Nucleus accumbens (tissue), 56 donors: ENCODE measurements around the gene TBCE.
A peak's percentile ranks its signal among the peaks of the same experiment; 100 is the strongest.

Source experiments
- DNase-seq, 56 donors: peaks; one replicate each; lab custom pipeline; 2025; lab: John Stamatoyannopoulos, UW

Gene TBCE

GRCh38 chr1:235367000-235367908, at the start of gene TBCE:
TSS of gene TBCE (plus strand) at chr1:235367427. CDS start at chr1:235380050, 12,623 bp downstream.
- peak; percentile 59 to 97 (median 90) for DNase-seq

- DNase-seq = no peak
Observed at GRCh38 chr1:235319255-235319654, 48.0 kb upstream of the TBCE start.

GRCh38 chr1:235320521-235321179, 46.6 kb upstream of the TBCE start:
- DNase-seq = no peak

GRCh38 chr1:235324296-235324695, 42.9 kb upstream of the TBCE start:
- DNase-seq = no peak

GRCh38 chr1:235325139-235325538, 42.1 kb upstream of the TBCE start:
- DNase-seq = no peak

GRCh38 chr1:235325854-235326253, 41.4 kb upstream of the TBCE start:
- no peak for DNase-seq

GRCh38 chr1:235326719-235327558, 40.3 kb upstream of the TBCE start:
- DNase-seq = peak in 34 of 56 donors; percentile 6 to 56 (median 30)

- peak in 26 of 56 donors; percentile 46 to 97 (median 88) for DNase-seq
Observed at GRCh38 chr1:235327559-235328270, 39.5 kb upstream of the TBCE start, which contains the start of gene ARID4B. TSS of gene ARID4B (minus strand) at chr1:235328179. CDS start at chr1:235326919, 1,260 bp downstream.

- DNase-seq = peak; percentile 91 to 100 (median 98)
Observed at GRCh38 chr1:235328271-235329138, 38.7 kb upstream of the TBCE start, which contains the start of gene GGPS1. TSS of gene GGPS1 (plus strand) at chr1:235328570. CDS start at chr1:235335265, 6,695 bp downstream.

- DNase-seq = peak in 20 of 56 donors; percentile 7 to 64 (median 44)
Observed at GRCh38 chr1:235329139-235329902, 37.9 kb upstream of the TBCE start.

- DNase-seq = no peak
Observed at GRCh38 chr1:235330918-235331285, 36.3 kb upstream of the TBCE start.

GRCh38 chr1:235331401-235331800, 35.8 kb upstream of the TBCE start:
- DNase-seq = no peak

GRCh38 chr1:235336903-235337302, 30.3 kb upstream of the TBCE start:
- DNase-seq = no peak

- DNase-seq = no peak
Observed at GRCh38 chr1:235339746-235340145, 27.5 kb upstream of the TBCE start.

GRCh38 chr1:235341334-235341733, 25.9 kb upstream of the TBCE start:
- no peak for DNase-seq

GRCh38 chr1:235342039-235342438, 25.2 kb upstream of the TBCE start:
- DNase-seq = no peak

- no peak for DNase-seq
Observed at GRCh38 chr1:235342471-235342870, 24.8 kb upstream of the TBCE start.

GRCh38 chr1:235343726-235344125, 23.5 kb upstream of the TBCE start:
- peak in 1 of 56 donors; percentile 22 for DNase-seq
